GM12878 (cell line): ENCODE data around the gene OTULIN. TPM values are rescaled to one million over a fixed set of nuclear protein-coding genes. Genes with fewer than 3 reads are reported as not detected.

Source experiments
- ATAC-seq: fragments of 200-7000 bp; cut with Tn5 transposase; 3 replicates; pipeline ENCODE4 v1.9.1; 2020; ENCODE audit warnings: mild to moderate bottlenecking, moderate library complexity
- BruUV-seq: library from RNA; stranded (reverse); fragments of 400-500 nt; replicated peaks from 2 replicates; lab custom pipeline; 2021; lab: Mats Ljungman, UMichigan
- CTCF ChIA-PET: fragments of 300-600 bp; sonication (Branson Sonifier 250); formaldehyde crosslinking; extraction: SDS; loops from one replicate; lab custom pipeline; 2021; ENCODE audit warnings: inconsistent platforms; lab: Yijun Ruan, JAX
- POLR2A ChIA-PET: fragments of 350-600 bp; formaldehyde crosslinking; extraction: SDS; loops from one replicate; lab custom pipeline; 2021; ENCODE audit warnings: inconsistent platforms; lab: Charles Lee
- RAD21 ChIA-PET: fragments of 300-600 bp; sonication (Branson Sonifier 250); formaldehyde crosslinking; loops from one replicate; lab custom pipeline; 2023; ENCODE audit warnings: antibody characterized with exemption; ENCODE audit not compliant: unreplicated experiment; lab: Charles Lee
- SMC1A ChIA-PET: fragments of 300-600 bp; sonication (Branson Sonifier 250); formaldehyde crosslinking; loops from one replicate; lab custom pipeline; 2023; ENCODE audit not compliant: unreplicated experiment, uncharacterized antibody; lab: Charles Lee
- DNase-seq: peaks from one replicate; pipeline ENCODE4 v3.0.0-alpha.2; 2011; ENCODE audit warnings: low read depth, low spot score
- FAIRE-seq: peaks from 3 replicates; lab custom pipeline; 2011; peaks lifted over from hg19 to GRCh38; lab: Jason Lieb, UNC
- H2AFZ ChIP-seq: 2 replicates; pipeline ENCODE4 v1.6.0; 2011; ENCODE audit warnings: low read depth, low read length, control low read depth; ENCODE audit not compliant: control insufficient read depth
- H3K27ac ChIP-seq: 2 replicates; pipeline ENCODE4 v1.5.1; 2011; ENCODE audit warnings: control low read depth; ENCODE audit not compliant: control insufficient read depth, insufficient read depth
- H3K27me3 ChIP-seq, 2 experiments: replicated peaks in 1 of 2; 2 replicates each; pipeline versions ENCODE4 v1.6.0 to v1.6.1; 2011; ENCODE audit warnings: low read length in 1 of 2; ENCODE audit not compliant: control insufficient read depth in 2 of 2, insufficient read depth in 2 of 2
- H3K36me3 ChIP-seq, 2 experiments: 2 replicates each; pipeline ENCODE4 v1.5.1; 2011; ENCODE audit warnings: low read length in 1 of 2; ENCODE audit not compliant: control insufficient read depth in 2 of 2, insufficient read depth in 2 of 2
- H3K4me1 ChIP-seq: 2 replicates; pipeline ENCODE4 v1.6.1; 2011; ENCODE audit warnings: mild to moderate bottlenecking, low read length, moderate library complexity, mixed read lengths; ENCODE audit not compliant: control insufficient read depth, insufficient read depth
- H3K4me2 ChIP-seq: 2 replicates; pipeline ENCODE4 v1.6.0; 2011; ENCODE audit warnings: control low read depth; ENCODE audit not compliant: control insufficient read depth, insufficient read depth
- H3K4me3 ChIP-seq: fragments of 200-600 bp; sonication (generic); 2 replicates; pipeline ENCODE4 v1.5.1; 2016
- H3K79me2 ChIP-seq: 2 replicates; pipeline ENCODE4 v1.6.0; 2011; ENCODE audit warnings: low read length; ENCODE audit not compliant: control insufficient read depth, insufficient read depth
- H3K9ac ChIP-seq: 2 replicates; pipeline ENCODE4 v1.8.0; 2011; ENCODE audit warnings: low read length, control low read depth, mixed read lengths; ENCODE audit not compliant: control insufficient read depth, insufficient read depth
- H3K9me3 ChIP-seq: replicated peaks from 3 replicates; pipeline ENCODE4 v1.5.1; 2011; ENCODE audit warnings: mild to moderate bottlenecking, low read length; ENCODE audit not compliant: control insufficient read depth, insufficient read depth
- H4K20me1 ChIP-seq: 2 replicates; pipeline ENCODE4 v1.6.0; 2011; ENCODE audit not compliant: control insufficient read depth, insufficient read depth
- CHD4 ChIP-seq: fragments of 200-600 bp; sonication (generic); IDR thresholded peaks from 2 replicates; pipeline ENCODE4 v1.6.1; 2016; ENCODE audit warnings: mild to moderate bottlenecking
- RFX5 ChIP-seq: IDR thresholded peaks from 2 replicates; pipeline ENCODE4 v1.6.1; 2011; ENCODE audit warnings: low read depth, low read length, improper control_type of control experiment
- RUNX3 ChIP-seq: IDR thresholded peaks from 2 replicates; pipeline ENCODE4 v1.6.1; 2012; ENCODE audit warnings: low read length, inconsistent platforms
- ZNF274 ChIP-seq: IDR thresholded peaks from one replicate; pipeline ENCODE4 v1.8.0; 2011; ENCODE audit not compliant: insufficient read length, insufficient read depth
- WGBS: methylation state at CpG from one replicate; pipeline ENCODE4 v1.1.6; 2016; ENCODE audit warnings: low lambda C conversion rate; ENCODE audit not compliant: insufficient replicate concordance, insufficient coverage; ENCODE audit errors: missing lambda C conversion rate; 5-methylcytosine and 5-hydroxymethylcytosine counted together
- in situ Hi-C: fragments of 300-500 bp; cut with MboI; formaldehyde crosslinking; loops from 9 replicates; pipeline ENCODE4 v1.14.3; 2018; ENCODE audit warnings: mixed read lengths
- intact Hi-C: fragments of 100-400 bp; cut with micrococcal nuclease; formaldehyde crosslinking; loops from one replicate; pipeline ENCODE4 v1.14.2; 2022; ENCODE audit not compliant: unreplicated experiment
- polyA plus RNA-seq, 11 experiments: library from polyadenylated mRNA; depleted of rRNA in 4 of 11; unstranded in 6 of 11; stranded (reverse) in 5 of 11; fragments of >200 nt; fragmentation: Nextera tagmentation in 4 of 11; fragmentation: Illumina TruSeq in 1 of 11; extraction: Ambion mirVana in 4 of 11; extraction: Trizol in 1 of 11; gene quantifications; 1 replicate in 1 of 11; 2 replicates in 10 of 11; pipeline versions ENCODE4 v1.2.1 to v1.2.3, GENCODE V29; 2011 to 2016; ENCODE audit warnings: inconsistent platforms in 2 of 11, missing spikeins in 2 of 11, low read depth in 1 of 11
- total RNA-seq, 4 experiments: library from RNA; depleted of rRNA in 3 of 4; stranded (reverse); fragments of >200 nt in 3 of 4; fragmentation: Illumina TruSeq in 1 of 4; extraction: Trizol in 1 of 4; gene quantifications; 2 replicates each; pipeline versions ENCODE4 v1.2.1 to v1.2.3, GENCODE V29; 2013 to 2021
- TF ChIP-seq, protein P1 (sequence below): fragments of 450-650 bp; formaldehyde crosslinking; IDR thresholded peaks from 2 replicates; pipeline ENCODE4 v1.4.0; 2022; ENCODE audit warnings: mild to moderate bottlenecking, moderate library complexity
- TF ChIP-seq, protein P2 (sequence below): fragments of 450-650 bp; IDR thresholded peaks from 2 replicates; pipeline ENCODE4 v1.6.1; 2017; ENCODE audit warnings: mild to moderate bottlenecking, low read depth, inconsistent platforms; ENCODE audit not compliant: poor library complexity, severe bottlenecking

Gene OTULIN
- total and polyA plus RNA-seq, 10 of the 15 experiments (the other 5 are each of a cell fraction or from before 2014, with no cell fraction given): 6.6 to 70.5 (median 28.7) TPM

DNA sequence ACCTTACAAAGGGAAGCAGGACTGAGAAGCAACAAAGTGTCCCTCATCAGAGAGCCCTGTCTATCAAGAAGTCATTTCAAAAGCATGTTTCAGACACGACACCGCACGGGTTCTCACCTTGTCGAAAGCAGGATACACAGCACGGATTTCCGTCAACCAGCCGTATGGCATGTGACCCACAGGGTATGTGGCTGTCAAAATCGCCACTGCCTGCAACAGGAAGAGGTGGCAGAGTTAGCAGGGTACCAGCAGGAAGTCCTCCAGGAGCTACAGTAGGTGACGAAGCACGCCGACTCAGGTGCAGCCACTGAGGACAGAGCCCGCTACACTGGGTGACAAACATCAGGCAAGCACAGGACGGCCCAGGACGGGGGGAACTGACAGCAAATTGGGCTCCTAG lies 81.2 kb downstream of the OTULIN start (continued):
- TF ChIP-seq, protein P1, sequence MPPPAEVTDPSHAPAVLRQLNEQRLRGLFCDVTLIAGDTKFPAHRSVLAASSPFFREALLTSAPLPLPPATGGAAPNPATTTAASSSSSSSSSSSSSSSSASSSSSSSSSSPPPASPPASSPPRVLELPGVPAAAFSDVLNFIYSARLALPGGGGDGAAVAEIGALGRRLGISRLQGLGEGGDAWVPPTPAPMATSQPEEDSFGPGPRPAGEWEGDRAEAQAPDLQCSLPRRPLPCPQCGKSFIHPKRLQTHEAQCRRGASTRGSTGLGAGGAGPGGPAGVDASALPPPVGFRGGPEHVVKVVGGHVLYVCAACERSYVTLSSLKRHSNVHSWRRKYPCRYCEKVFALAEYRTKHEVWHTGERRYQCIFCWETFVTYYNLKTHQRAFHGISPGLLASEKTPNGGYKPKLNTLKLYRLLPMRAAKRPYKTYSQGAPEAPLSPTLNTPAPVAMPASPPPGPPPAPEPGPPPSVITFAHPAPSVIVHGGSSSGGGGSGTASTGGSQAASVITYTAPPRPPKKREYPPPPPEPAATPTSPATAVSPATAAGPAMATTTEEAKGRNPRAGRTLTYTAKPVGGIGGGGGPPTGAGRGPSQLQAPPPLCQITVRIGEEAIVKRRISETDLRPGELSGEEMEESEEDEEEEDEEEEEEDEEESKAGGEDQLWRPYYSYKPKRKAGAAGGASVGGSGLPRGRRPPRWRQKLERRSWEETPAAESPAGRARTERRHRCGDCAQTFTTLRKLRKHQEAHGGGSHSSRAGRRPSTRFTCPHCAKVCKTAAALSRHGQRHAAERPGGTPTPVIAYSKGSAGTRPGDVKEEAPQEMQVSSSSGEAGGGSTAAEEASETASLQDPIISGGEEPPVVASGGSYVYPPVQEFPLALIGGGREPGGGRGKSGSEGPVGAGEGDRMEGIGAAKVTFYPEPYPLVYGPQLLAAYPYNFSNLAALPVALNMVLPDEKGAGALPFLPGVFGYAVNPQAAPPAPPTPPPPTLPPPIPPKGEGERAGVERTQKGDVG (CRISPR knock-in tag): no peak
- TF ChIP-seq, protein P2, sequence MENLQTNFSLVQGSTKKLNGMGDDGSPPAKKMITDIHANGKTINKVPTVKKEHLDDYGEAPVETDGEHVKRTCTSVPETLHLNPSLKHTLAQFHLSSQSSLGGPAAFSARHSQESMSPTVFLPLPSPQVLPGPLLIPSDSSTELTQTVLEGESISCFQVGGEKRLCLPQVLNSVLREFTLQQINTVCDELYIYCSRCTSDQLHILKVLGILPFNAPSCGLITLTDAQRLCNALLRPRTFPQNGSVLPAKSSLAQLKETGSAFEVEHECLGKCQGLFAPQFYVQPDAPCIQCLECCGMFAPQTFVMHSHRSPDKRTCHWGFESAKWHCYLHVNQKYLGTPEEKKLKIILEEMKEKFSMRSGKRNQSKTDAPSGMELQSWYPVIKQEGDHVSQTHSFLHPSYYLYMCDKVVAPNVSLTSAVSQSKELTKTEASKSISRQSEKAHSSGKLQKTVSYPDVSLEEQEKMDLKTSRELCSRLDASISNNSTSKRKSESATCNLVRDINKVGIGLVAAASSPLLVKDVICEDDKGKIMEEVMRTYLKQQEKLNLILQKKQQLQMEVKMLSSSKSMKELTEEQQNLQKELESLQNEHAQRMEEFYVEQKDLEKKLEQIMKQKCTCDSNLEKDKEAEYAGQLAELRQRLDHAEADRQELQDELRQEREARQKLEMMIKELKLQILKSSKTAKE: no peak
- TF ChIP-seq CHD4 (no peak), ZNF274 (no peak), RUNX3 (no peak)
- TF ChIP-seq, all 136 proteins: peak for 0

DNA sequence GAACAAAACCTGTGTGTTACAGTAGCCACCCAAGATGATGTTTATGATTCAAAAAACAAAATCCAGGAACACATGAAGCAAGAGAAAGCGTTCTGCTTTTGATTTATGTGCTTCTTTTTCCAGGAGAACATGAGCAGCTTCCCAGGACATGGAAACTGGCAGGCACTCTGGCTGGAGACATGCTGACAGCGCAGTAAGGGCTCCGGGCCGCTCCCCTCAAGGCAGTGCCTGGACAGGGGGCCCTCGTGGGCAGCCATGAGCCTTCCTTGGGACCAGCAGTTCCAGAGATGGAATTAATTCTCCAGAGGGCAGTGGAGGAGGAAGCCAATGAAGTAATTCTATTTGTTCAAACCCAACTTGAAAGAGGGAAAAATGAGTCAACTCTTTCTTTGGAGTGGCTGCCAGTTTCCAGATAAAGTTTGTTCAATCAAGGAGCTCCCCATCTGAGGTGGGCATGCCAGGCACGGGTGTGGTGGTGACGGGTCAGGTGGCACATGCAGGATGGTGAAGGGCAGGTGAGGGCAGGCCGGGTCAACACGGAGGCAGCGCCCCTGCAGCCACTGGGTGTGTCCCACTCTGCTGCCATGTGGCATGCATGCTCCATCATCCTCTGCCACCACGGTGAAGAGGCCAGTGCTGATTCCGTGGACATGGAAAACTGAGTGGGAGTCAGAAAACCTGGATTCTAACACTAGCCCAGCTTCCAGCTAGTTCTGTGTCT lies 83.8 kb downstream of the OTULIN start:
- Histone ChIP-seq H2AFZ (no peak overlapping the region), H3K36me3 (no peaks in the 10 kb centered on the region; a peak in 1 of 4 replicates), H3K4me2 (no peak overlapping the region), H3K9ac (no peak overlapping the region), H3K4me3 (no peak overlapping the region), H3K27ac (no peak overlapping the region), H3K9me3 (no peaks in the 10 kb centered on the region), H4K20me1 (no peaks in the 10 kb centered on the region), H3K27me3 (no peaks in the 10 kb centered on the region), H3K79me2 (no peaks in the 10 kb centered on the region), H3K4me1 (peaks cover 13% of the 10 kb centered on the region)
- ChIA-PET SMC1A (interaction anchor here (1.0 to 1.9 kb wide), 3 partner anchors 12 to 51 kb away, joined by 3 to 7 read pairs (median 5); no protein-coding TSS in a partner anchor), RAD21 (no interaction called here), CTCF (interaction anchor here (1.0 kb wide), 1 partner anchor 21 kb away, joined by 3 read pairs; no protein-coding TSS in a partner anchor), POLR2A (no interaction called here)
- in situ Hi-C loops: no loop called here
- no peak for TF ChIP-seq RFX5
- BruUV-seq: no TSS peak
- DNase-seq: no peak
- no peak for ATAC-seq
- intact Hi-C loops: no loop called here
- 93% methylated on average over 12 of the region's 12 CpGs for WGBS
- FAIRE-seq: no peak

Other genes starting within 250 kb of the OTULIN start
- gene OTULINL, start 82.9 kb upstream of the OTULIN start, total RNA-seq (2014; rRNA removed): 1.7 and 1.8 TPM in 2 replicates
- gene OTULINL, start 82.9 kb upstream of the OTULIN start, total RNA-seq (2014; rRNA removed; fragmentation: Illumina TruSeq; extraction: Trizol): 2.1 and 2.3 TPM in 2 replicates
- 3.1 and 4.7 TPM in 2 replicates for gene OTULINL, start 82.9 kb upstream of the OTULIN start, total RNA-seq (2021)
- gene OTULINL, start 82.9 kb upstream of the OTULIN start, polyA plus RNA-seq (2011; rRNA removed): 0.60 and 0.94 TPM in 2 replicates
- gene OTULINL, start 82.9 kb upstream of the OTULIN start, polyA plus RNA-seq (2014; fragmentation: Illumina TruSeq; extraction: Trizol): 1.8 and 4.5 TPM in 2 replicates
- 1 to 10 TPM in 1 of 2 experiments, under 1 TPM in 1; 0.79 to 1.3 TPM for gene OTULINL, start 82.9 kb upstream of the OTULIN start, polyA plus RNA-seq (2014; fragmentation: Nextera tagmentation; extraction: Ambion mirVana)
- gene OTULINL, start 82.9 kb upstream of the OTULIN start, polyA plus RNA-seq (2014; rRNA removed): 1.7 and 1.9 TPM in 2 replicates
- 1 to 10 TPM; 3.6 to 4.0 TPM for gene OTULINL, start 82.9 kb upstream of the OTULIN start, polyA plus RNA-seq (2016; fragmentation: Nextera tagmentation; extraction: Ambion mirVana)
- 8.9 and 11.5 TPM in 2 replicates for gene ANKH, start 207.1 kb downstream of the OTULIN start, total RNA-seq (2014; rRNA removed)
- gene ANKH, start 207.1 kb downstream of the OTULIN start, total RNA-seq (2014; rRNA removed; fragmentation: Illumina TruSeq; extraction: Trizol): 17.4 and 17.6 TPM in 2 replicates
- gene ANKH, start 207.1 kb downstream of the OTULIN start, total RNA-seq (2021): 43.9 and 49.2 TPM in 2 replicates
- 21.1 and 23.9 TPM in 2 replicates for gene ANKH, start 207.1 kb downstream of the OTULIN start, polyA plus RNA-seq (2011; rRNA removed)
- 25.3 and 25.9 TPM in 2 replicates for gene ANKH, start 207.1 kb downstream of the OTULIN start, polyA plus RNA-seq (2014; fragmentation: Illumina TruSeq; extraction: Trizol)
- gene ANKH, start 207.1 kb downstream of the OTULIN start, polyA plus RNA-seq (2014; fragmentation: Nextera tagmentation; extraction: Ambion mirVana): 1 to 10 TPM; 3.8 to 5.1 TPM
- 21.9 and 25.5 TPM in 2 replicates for gene ANKH, start 207.1 kb downstream of the OTULIN start, polyA plus RNA-seq (2014; rRNA removed)
- 10 to 100 TPM in 1 of 2 experiments, 1 to 10 TPM in 1; 2.1 to 11.5 TPM for gene ANKH, start 207.1 kb downstream of the OTULIN start, polyA plus RNA-seq (2016; fragmentation: Nextera tagmentation; extraction: Ambion mirVana)